HepG2 (cell line): ENCODE measurements around the gene PDPK1. TPM values are rescaled to one million over a fixed set of nuclear protein-coding genes. Genes with fewer than 3 reads are reported as not detected.

ENCODE experiments used
- AGO2 ChIP-seq: fragments of 200-400 bp; formaldehyde crosslinking; optimal IDR thresholded peaks from 2 replicates; pipeline ENCODE3; 2017; ENCODE audit warnings: mild to moderate bottlenecking, low read depth, low read length, moderate library complexity
- FIP1L1 ChIP-seq: fragments of 200-400 bp; formaldehyde crosslinking; IDR thresholded peaks from 2 replicates; pipeline ENCODE4 v1.6.1; 2018; ENCODE audit warnings: low read depth, mild to moderate bottlenecking, low read length, moderate library complexity, borderline replicate concordance; ENCODE audit not compliant: insufficient read depth
- HNF1B ChIP-seq: sonication (generic); formaldehyde crosslinking; IDR thresholded peaks from 2 replicates; pipeline ENCODE4 v1.5.1; 2020; ENCODE audit warnings: mild to moderate bottlenecking, moderate library complexity, missing genetic modification reagents
- HNF4G ChIP-seq, 2 experiments: sonication (generic) in 1 of 2; formaldehyde crosslinking in 1 of 2; IDR thresholded peaks; 2 replicates each; pipeline versions ENCODE4 v1.4.0 to v1.6.1; 2011 to 2020; ENCODE audit warnings: borderline replicate concordance in 2 of 2, low read depth in 2 of 2, mild to moderate bottlenecking in 2 of 2, low read length in 1 of 2, missing genetic modification reagents in 1 of 2, moderate library complexity in 1 of 2
- IKZF1 ChIP-seq: fragments of 450-650 bp; IDR thresholded peaks from 2 replicates; pipeline ENCODE4 v1.7.1; 2016
- KDM5B ChIP-seq: sonication (generic); formaldehyde crosslinking; IDR thresholded peaks from 2 replicates; pipeline ENCODE4 v1.4.0; 2020; ENCODE audit warnings: missing genetic modification reagents, mild to moderate bottlenecking, borderline replicate concordance
- KLF15 ChIP-seq: sonication (generic); formaldehyde crosslinking; IDR thresholded peaks from 2 replicates; pipeline ENCODE4 v1.8.1; 2023; ENCODE audit warnings: borderline replicate concordance, mild to moderate bottlenecking, inconsistent platforms, missing genetic modification reagents, mixed read lengths
- MEF2D ChIP-seq: sonication (generic); formaldehyde crosslinking; IDR thresholded peaks from 2 replicates; pipeline ENCODE4 v1.5.1; 2020; ENCODE audit warnings: mild to moderate bottlenecking, missing genetic modification reagents
- MLXIP ChIP-seq: sonication (generic); formaldehyde crosslinking; IDR thresholded peaks from 2 replicates; pipeline ENCODE4 v1.9.0; 2021; ENCODE audit warnings: missing genetic modification reagents, borderline replicate concordance
- NFRKB ChIP-seq: fragments of 450-650 bp; IDR thresholded peaks from 2 replicates; pipeline ENCODE4 v1.6.1; 2017
- SIX1 ChIP-seq: sonication (generic); formaldehyde crosslinking; IDR thresholded peaks from 2 replicates; pipeline ENCODE4 v1.4.0; 2020; ENCODE audit warnings: missing genetic modification reagents, borderline replicate concordance
- ZBTB20 ChIP-seq: sonication (generic); formaldehyde crosslinking; IDR thresholded peaks from 2 replicates; pipeline ENCODE4 v1.8.1; 2023; ENCODE audit warnings: missing genetic modification reagents, low read depth, mild to moderate bottlenecking, borderline replicate concordance
- ZBTB39 ChIP-seq: sonication (generic); formaldehyde crosslinking; IDR thresholded peaks from 2 replicates; pipeline ENCODE4 v1.5.0; 2020; ENCODE audit warnings: missing genetic modification reagents
- ZGPAT ChIP-seq: IDR thresholded peaks from 2 replicates; pipeline ENCODE4 v1.6.1; 2016; ENCODE audit warnings: mild to moderate bottlenecking
- ZMYM4 ChIP-seq: sonication (generic); formaldehyde crosslinking; IDR thresholded peaks from 2 replicates; pipeline ENCODE4 v1.8.1; 2023; ENCODE audit warnings: mild to moderate bottlenecking, missing genetic modification reagents
- ZNF136 ChIP-seq: sonication (generic); formaldehyde crosslinking; IDR thresholded peaks from 2 replicates; pipeline ENCODE4 v1.8.1; 2022; ENCODE audit warnings: low read depth, mild to moderate bottlenecking, moderate library complexity, missing genetic modification reagents
- ZNF747 ChIP-seq: sonication (generic); formaldehyde crosslinking; IDR thresholded peaks from 2 replicates; pipeline ENCODE4 v1.8.1; 2023; ENCODE audit warnings: missing genetic modification reagents, mild to moderate bottlenecking, borderline replicate concordance
- polyA plus RNA-seq, 8 experiments: library from polyadenylated mRNA; depleted of rRNA in 3 of 8; stranded (reverse) in 7 of 8; unstranded in 1 of 8; fragments of >200 nt; fragmentation: Illumina TruSeq in 4 of 8; extraction: Trizol in 4 of 8; gene quantifications; 2 replicates each; pipeline versions ENCODE4 v1.2.1 to v1.2.3, GENCODE V29; 2011 to 2016; ENCODE audit warnings: low read depth in 4 of 8, missing spikeins in 1 of 8, mixed read lengths in 1 of 8; ENCODE audit not compliant: insufficient read depth in 1 of 8
- total RNA-seq, 5 experiments: library from RNA; depleted of rRNA; stranded (reverse); fragments of >200 nt; fragmentation: Illumina TruSeq; extraction: Trizol; gene quantifications; 2 replicates each; pipeline ENCODE4 v1.2.3, GENCODE V29; 2016; ENCODE audit warnings: low read depth in 1 of 5

The PDPK1 gene
- total and polyA plus RNA-seq, 2 of the 13 experiments (the other 11 are each of a cell fraction or from before 2014, with no cell fraction given) = 59.6 to 129 TPM

- TF ChIP-seq MLXIP (CRISPR knock-in tag) = peak; percentile 76
- no peak for TF ChIP-seq KLF15 (CRISPR knock-in tag)
- peak; percentile 94; the same call in 1 of the 2 replicates for TF ChIP-seq FIP1L1
- no peak for TF ChIP-seq IKZF1
- no peak for TF ChIP-seq NFRKB
- TF ChIP-seq ZBTB39 (CRISPR knock-in tag) = no peak
- TF ChIP-seq AGO2 = peak; percentile 100
- TF ChIP-seq KDM5B = peak; percentile 91
- TF ChIP-seq ZBTB20 (CRISPR knock-in tag) = peak; percentile 91; the same call in 1 of the 2 replicates
- 0 out of 2 replicates have a peak, but pooled peaks have one; percentile 57 for TF ChIP-seq SIX1 (CRISPR knock-in tag)
- peak; percentile 90 for TF ChIP-seq ZMYM4 (CRISPR knock-in tag)
- peak; percentile 98 for TF ChIP-seq ZNF747
- TF ChIP-seq HNF4G (IDR thresholded peaks at IDR 0.05; ENCODE audit: borderline replicate concordance, low read depth, low read length) = peak; percentile 39; the same call in 1 of the 2 replicates
- TF ChIP-seq HNF4G (CRISPR knock-in tag; IDR thresholded peaks at IDR 0.05; ENCODE audit: borderline replicate concordance, low read depth) = no peak
- TF ChIP-seq ZNF136 (CRISPR knock-in tag) = 0 out of 2 replicates have a peak, but pooled peaks have one; percentile 31
- TF ChIP-seq ZGPAT (CRISPR knock-in tag) = peak; percentile 96
- peak; percentile 72 for TF ChIP-seq MEF2D (CRISPR knock-in tag)
- TF ChIP-seq HNF1B (CRISPR knock-in tag) = peak; percentile 92
These were observed 65.6 kb downstream of the PDPK1 start (continued) for GRCh38 chr16:2603165-2604015.
